Lower leg skin (tissue), 4 donors: ENCODE data around the gene AKT1S1. TPM values are rescaled to one million over a fixed set of nuclear protein-coding genes. Genes with fewer than 3 reads are reported as not detected.
A peak's percentile ranks its signal among the peaks of the same experiment; 100 is the strongest.

ENCODE experiments used
- DNase-seq, 2 donors: peaks; one replicate each; pipeline ENCODE4 v3.0.0-alpha.2; 2019; ENCODE audit warnings: low spot score in 2 of 2
- H3K4me3 ChIP-seq: fragments of 200-600 bp; sonication (generic); 2 replicates; pipeline ENCODE4 v1.5.1; 2017; ENCODE audit warnings: mild to moderate bottlenecking, low read depth; ENCODE audit not compliant: poor library complexity, severe bottlenecking
- POLR2A ChIP-seq, 2 donors: fragments of 450-650 bp; IDR thresholded peaks; one replicate each; pipeline ENCODE4 v1.6.1; 2016 to 2017; ENCODE audit warnings: antibody characterized with exemption in 2 of 2, mild to moderate bottlenecking in 1 of 2, moderate library complexity in 1 of 2
- WGBS, 2 donors: methylation state at CpG; one replicate each; pipeline ENCODE4 v1.1.5; 2018; 5-methylcytosine and 5-hydroxymethylcytosine counted together
- intact Hi-C: fragments of 100-400 bp; cut with DNase I; formaldehyde crosslinking; loops from one replicate; pipeline ENCODE4 v1.15.0; 2023; ENCODE audit warnings: low total_unique reads
- total RNA-seq, 4 donors: library from RNA; depleted of rRNA; stranded (reverse); fragments of >200 nt; gene quantifications; one replicate each; pipeline ENCODE4 v1.1.0, GENCODE V29; 2016
- TF ChIP-seq, protein P1 (sequence below), 3 donors: fragments of 450-650 bp; IDR thresholded peaks; one replicate each; pipeline ENCODE4 v1.5.1; 2016; ENCODE audit warnings: antibody characterized with exemption in 3 of 3, mild to moderate bottlenecking in 3 of 3, moderate library complexity in 2 of 3

The AKT1S1 gene
- total RNA-seq, 4 donors from 2014 or later: 15.3 to 28.9 (median 23.8) TPM

DNA sequence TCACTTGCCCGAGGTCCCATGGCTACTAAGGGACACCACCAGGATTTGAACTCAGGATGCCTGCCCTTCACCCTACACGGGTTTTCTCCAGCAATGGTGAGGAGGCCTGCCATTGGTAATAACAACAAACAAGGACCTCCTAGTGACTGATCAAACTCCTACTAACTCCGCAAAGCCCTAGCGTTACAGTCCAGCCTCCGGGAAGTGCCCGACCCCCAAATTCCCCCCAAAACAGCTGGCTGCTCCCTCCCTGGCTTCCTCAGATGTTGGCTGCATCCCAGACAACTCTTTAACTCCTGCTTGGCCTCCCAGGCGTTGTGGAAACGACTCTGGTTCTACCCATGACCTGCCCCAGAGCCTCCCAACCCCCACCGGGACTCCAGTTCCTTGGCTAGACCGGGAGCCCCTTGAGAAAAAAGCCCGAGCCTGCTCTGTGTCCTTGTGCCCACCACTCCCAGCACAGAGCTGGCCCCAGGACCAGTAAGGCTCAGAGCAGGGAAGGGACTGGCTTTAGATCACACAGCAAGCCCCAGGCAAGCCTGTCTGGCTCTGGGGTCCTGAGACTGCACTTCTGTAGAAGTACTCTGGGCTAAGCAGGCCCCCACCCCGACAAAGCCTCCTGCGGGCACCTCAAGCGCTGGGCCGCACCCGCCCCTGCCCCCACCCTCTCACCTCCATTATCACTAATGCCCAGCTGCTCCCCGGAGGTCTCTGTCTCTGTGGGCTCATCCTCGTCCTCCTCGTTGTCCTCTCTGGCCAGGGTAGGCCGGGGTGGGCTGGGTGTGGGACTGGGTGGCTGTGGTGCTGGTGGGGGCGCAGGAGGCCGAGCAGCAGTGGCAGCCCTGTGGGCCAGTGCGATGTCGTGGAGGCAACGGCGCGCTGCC is 4.7 kb downstream of the AKT1S1 start:
- intact Hi-C loops: no loop called here
- 82 to 84% methylated on average over 26 to 27 of the region's 27 CpGs for WGBS, 2 donors

DNA sequence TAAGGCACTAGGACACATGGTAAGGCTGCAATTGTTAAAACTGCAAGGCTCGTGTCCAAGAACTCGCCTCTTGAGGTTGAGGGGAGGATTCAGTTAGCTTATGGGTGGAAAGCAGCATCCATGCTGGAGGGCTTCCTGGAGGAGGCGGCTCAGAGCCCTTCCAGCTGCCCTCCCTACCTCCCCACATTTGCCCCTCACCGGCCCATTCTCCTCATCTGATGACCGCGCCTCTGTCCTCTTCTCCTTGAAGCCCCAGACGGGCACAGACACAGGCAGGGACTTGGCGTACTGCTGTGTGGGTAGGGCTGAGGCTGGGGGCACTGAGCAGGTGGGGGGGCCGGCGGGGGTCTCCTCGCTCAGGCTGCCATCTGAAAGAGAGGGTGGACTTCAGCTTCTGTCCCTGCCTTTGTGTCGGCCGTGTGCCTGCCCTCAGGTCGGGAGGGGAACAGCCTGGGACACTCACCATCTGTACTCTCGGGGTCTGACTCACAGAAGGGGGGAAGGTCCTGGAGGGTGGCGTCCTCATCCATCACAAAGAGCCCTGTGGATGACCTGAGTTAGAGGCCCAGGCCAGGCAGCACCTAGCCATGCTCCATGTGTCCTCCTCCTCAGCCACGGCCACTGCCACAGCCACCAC is 5.7 kb downstream of the AKT1S1 start:
- intact Hi-C loops: no loop called here
- H3K4me3 ChIP-seq: no peak overlapping the region
- no peak for TF ChIP-seq POLR2A (IDR thresholded peaks at IDR 0.05)
- TF ChIP-seq, protein P1, sequence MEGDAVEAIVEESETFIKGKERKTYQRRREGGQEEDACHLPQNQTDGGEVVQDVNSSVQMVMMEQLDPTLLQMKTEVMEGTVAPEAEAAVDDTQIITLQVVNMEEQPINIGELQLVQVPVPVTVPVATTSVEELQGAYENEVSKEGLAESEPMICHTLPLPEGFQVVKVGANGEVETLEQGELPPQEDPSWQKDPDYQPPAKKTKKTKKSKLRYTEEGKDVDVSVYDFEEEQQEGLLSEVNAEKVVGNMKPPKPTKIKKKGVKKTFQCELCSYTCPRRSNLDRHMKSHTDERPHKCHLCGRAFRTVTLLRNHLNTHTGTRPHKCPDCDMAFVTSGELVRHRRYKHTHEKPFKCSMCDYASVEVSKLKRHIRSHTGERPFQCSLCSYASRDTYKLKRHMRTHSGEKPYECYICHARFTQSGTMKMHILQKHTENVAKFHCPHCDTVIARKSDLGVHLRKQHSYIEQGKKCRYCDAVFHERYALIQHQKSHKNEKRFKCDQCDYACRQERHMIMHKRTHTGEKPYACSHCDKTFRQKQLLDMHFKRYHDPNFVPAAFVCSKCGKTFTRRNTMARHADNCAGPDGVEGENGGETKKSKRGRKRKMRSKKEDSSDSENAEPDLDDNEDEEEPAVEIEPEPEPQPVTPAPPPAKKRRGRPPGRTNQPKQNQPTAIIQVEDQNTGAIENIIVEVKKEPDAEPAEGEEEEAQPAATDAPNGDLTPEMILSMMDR (IDR thresholded peaks at IDR 0.05): no peak
- 86 to 90% methylated on average over 16 to 17 of the region's 17 CpGs for WGBS, 2 donors
- no peak for DNase-seq

More for the DNA sequence above, 4.7 kb downstream of the AKT1S1 start:
- no peak for TF ChIP-seq POLR2A (IDR thresholded peaks at IDR 0.05)
- TF ChIP-seq, protein P1 (IDR thresholded peaks at IDR 0.05): no peak
- DNase-seq: no peak
- H3K4me3 ChIP-seq: no peak overlapping the region

DNA sequence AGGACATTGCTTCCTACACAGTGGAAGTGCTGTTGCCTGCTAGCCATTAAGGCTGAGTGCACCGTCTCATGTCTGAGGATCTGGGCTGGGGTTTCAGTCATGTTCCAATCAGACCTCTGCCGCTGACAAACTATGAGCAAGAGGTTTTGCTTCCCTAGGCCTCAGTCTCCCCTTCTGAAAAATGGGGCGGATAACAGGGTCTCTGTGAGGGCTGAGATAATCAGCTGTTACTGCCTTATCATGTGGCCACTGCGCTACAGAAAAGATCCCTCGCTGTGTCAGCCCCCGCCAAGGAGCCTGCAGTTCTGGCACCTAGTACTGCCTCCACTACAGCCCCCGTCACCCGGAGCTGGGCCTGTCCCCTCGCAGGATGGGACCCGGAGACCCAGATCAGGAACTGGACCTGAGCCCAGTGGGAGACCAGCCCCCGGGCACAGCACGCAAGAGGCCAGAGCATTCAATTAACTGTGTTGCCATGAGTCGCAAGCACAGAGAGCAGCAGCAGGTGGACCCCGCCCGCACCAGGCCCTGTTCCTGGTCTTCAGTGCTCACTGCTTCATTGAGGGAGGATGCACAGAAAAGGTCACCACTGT is 6.8 kb downstream of the AKT1S1 start:
- TF ChIP-seq, protein P1 (IDR thresholded peaks at IDR 0.05): no peak
- TF ChIP-seq POLR2A (IDR thresholded peaks at IDR 0.05): no peak
- 70 to 79% methylated on average over 10 to 15 of the region's 15 CpGs for WGBS, 2 donors
- intact Hi-C loops: no loop called here

DNA sequence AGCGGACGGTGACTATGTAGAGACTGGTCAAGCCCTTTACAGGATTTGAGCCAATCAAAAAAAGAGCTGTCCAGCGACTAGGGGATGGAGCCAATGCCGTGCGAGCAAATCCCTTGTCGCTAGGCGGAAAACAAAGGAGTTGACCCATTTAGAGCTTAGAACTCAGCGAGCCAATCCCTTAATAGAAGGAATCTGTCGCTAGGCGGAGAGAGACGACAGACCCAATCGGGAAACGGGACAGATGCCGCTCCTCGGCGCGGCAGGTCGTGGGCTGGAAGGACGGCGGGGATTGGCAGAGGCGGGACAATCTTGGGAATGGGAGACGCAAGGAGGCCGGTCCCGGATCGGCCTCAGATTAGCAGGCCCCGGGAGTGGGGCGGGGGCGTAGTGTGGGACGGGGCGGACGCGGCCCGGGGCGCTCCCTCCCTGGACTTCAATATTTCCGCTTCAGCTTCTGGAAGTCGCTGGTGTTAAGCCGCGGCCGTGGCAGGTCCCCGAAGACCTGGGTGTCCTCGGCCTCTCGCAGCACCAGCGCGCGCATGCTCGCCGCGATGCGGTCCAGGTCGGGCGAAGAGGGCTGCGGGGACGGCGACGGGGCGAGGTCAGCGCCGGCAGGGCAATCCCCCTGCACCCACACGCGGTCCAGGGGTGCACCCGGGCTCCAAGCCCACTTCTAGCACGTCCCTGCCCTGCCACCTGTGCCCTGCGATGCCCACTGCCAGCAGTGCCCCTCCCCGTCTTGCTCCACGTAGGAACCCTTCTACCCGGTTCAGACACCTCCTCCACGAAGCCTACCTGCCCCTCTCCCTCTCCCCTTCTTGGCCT is 7.5 kb downstream of the AKT1S1 start:
- peak overlapping the region; percentile 13 for H3K4me3 ChIP-seq
- intact Hi-C loops: no loop called here
- peak; percentile 98 to 99 for DNase-seq
- TF ChIP-seq, protein P1 (IDR thresholded peaks at IDR 0.05): peak in 1 of 3 donors; percentile 43
- no peak for TF ChIP-seq POLR2A (IDR thresholded peaks at IDR 0.05)
- WGBS, 2 donors: 0% methylated on average over 29 to 65 of the region's 67 CpGs

More for the DNA sequence above, 6.8 kb downstream of the AKT1S1 start:
- DNase-seq: no peak
- H3K4me3 ChIP-seq: peak overlapping the region; percentile 13

DNA sequence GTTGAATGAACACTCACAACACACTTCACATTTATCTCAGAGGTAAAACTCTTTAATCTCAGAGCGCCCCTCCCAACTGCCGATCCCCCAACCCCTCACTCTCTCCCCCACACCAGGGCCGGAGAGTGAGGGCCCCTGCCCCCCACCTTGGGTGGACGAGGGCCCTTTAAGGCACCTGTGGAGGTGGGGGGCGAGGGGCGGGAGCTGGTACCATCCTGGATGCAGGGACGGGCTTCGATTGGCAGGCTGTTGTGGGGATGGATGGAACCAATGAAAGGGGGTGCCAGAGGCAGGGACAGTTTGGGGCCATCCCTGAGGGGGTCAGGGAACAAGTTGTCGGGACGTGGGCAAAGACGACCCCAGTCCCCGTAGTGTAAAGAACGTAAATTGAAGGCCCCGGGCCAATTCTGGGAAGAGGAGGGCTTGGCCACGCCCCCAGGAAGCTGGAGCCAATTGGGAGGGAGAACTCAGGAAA is 8.1 kb downstream of the AKT1S1 start:
- WGBS, 2 donors: 2 to 3% methylated on average over 14 of the region's 15 CpGs
- TF ChIP-seq, protein P1 (IDR thresholded peaks at IDR 0.05): no peak
- TF ChIP-seq POLR2A (IDR thresholded peaks at IDR 0.05): no peak
- intact Hi-C loops: no loop called here
- DNase-seq: no peak
- no peak overlapping the region for H3K4me3 ChIP-seq
